ENCODE measurements around the gene VRK1.

Gene VRK1

GRCh38 chr14:96782436-96782835 lies 14.7 kb upstream of the VRK1 start:
- Histone ChIP-seq H3K4me3 (ENCODE audit: low read depth in 1 of 2, low read length in 2 of 2) (no peak overlapping the region), H3K4me2 (ENCODE audit: insufficient read depth, low read length) (no peak overlapping the region), H3K9me3 (ENCODE audit: insufficient read depth, low read length, severe bottlenecking) (no peaks in the 10 kb centered on the region), H3K79me2 (ENCODE audit: insufficient read depth, low read length) (no peaks in the 10 kb centered on the region), H3K36me3 (ENCODE audit: insufficient read depth, low read length) (no peaks in the 10 kb centered on the region), H3K9ac (ENCODE audit: low read depth, low read length) (no peak overlapping the region), H3K4me1 (ENCODE audit: insufficient read depth, low read length) (no peaks in the 10 kb centered on the region), H2AFZ (ENCODE audit: low read depth, low read length) (no peak overlapping the region), H3K27ac (ENCODE audit: low read length) (no peak overlapping the region), H4K20me1 (ENCODE audit: insufficient read depth, low read length) (no peaks in the 10 kb centered on the region), H3K27me3 (ENCODE audit: insufficient read depth, low read length, poor library complexity) (peaks cover 2% of the 10 kb centered on the region)
- ATAC-seq (ENCODE audit: insufficient read depth, low read depth): no peak
- DNase-seq: no peak
- TF ChIP-seq, protein P1, sequence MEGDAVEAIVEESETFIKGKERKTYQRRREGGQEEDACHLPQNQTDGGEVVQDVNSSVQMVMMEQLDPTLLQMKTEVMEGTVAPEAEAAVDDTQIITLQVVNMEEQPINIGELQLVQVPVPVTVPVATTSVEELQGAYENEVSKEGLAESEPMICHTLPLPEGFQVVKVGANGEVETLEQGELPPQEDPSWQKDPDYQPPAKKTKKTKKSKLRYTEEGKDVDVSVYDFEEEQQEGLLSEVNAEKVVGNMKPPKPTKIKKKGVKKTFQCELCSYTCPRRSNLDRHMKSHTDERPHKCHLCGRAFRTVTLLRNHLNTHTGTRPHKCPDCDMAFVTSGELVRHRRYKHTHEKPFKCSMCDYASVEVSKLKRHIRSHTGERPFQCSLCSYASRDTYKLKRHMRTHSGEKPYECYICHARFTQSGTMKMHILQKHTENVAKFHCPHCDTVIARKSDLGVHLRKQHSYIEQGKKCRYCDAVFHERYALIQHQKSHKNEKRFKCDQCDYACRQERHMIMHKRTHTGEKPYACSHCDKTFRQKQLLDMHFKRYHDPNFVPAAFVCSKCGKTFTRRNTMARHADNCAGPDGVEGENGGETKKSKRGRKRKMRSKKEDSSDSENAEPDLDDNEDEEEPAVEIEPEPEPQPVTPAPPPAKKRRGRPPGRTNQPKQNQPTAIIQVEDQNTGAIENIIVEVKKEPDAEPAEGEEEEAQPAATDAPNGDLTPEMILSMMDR (IDR thresholded peaks at IDR 0.05; ENCODE audit: borderline replicate concordance, extremely low read depth, low read length, poor library complexity, severe bottlenecking): no peak
- TF ChIP-seq EZH2 (IDR thresholded peaks at IDR 0.05; ENCODE audit: borderline replicate concordance, low read depth, low read length, severe bottlenecking): no peak

GRCh38 chr14:96783043-96783914 lies 13.9 kb upstream of the VRK1 start:
- H3K9ac ChIP-seq (ENCODE audit: low read depth, low read length): no peak overlapping the region

DNA sequence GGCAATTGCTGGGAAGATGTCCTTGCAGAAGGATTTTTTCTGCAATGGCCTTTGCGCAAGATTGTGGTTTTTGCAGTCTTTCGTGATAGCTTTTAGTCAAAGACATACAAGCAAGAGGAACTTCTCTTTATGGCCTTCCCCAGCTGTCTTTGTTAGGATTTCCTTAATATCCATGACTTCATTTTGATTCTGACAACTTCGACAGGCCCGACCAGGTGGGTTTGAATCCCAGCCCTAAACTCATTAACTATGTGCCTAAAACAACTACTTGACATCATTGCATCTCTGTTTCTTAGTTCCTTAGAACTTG lies 13.3 kb upstream of the VRK1 start:
- Histone ChIP-seq H4K20me1 (ENCODE audit: insufficient read depth, low read length) (no peaks in the 10 kb centered on the region), H3K9ac (ENCODE audit: low read depth, low read length) (no peak overlapping the region), H2AFZ (ENCODE audit: low read depth, low read length) (no peak overlapping the region), H3K79me2 (ENCODE audit: insufficient read depth, low read length) (no peaks in the 10 kb centered on the region), H3K4me1 (ENCODE audit: insufficient read depth, low read length) (no peaks in the 10 kb centered on the region), H3K4me2 (ENCODE audit: insufficient read depth, low read length) (no peak overlapping the region), H3K4me3 (ENCODE audit: low read depth in 1 of 2, low read length in 2 of 2) (no peak overlapping the region), H3K27ac (ENCODE audit: low read length) (no peak overlapping the region), H3K27me3 (ENCODE audit: insufficient read depth, low read length, poor library complexity) (peaks cover 2% of the 10 kb centered on the region), H3K9me3 (ENCODE audit: insufficient read depth, low read length, severe bottlenecking) (no peaks in the 10 kb centered on the region), H3K36me3 (ENCODE audit: insufficient read depth, low read length) (no peaks in the 10 kb centered on the region)
- DNase-seq: no peak
- ATAC-seq (ENCODE audit: insufficient read depth, low read depth): no peak
- TF ChIP-seq, protein P1 (IDR thresholded peaks at IDR 0.05; ENCODE audit: borderline replicate concordance, extremely low read depth, low read length, poor library complexity, severe bottlenecking): no peak
- no peak for TF ChIP-seq EZH2 (IDR thresholded peaks at IDR 0.05; ENCODE audit: borderline replicate concordance, low read depth, low read length, severe bottlenecking)

More at GRCh38 chr14:96783043-96783914, 13.9 kb upstream of the VRK1 start:
- Histone ChIP-seq H3K4me3 (ENCODE audit: low read depth in 1 of 2, low read length in 2 of 2) (no peak overlapping the region), H3K36me3 (ENCODE audit: insufficient read depth, low read length) (no peaks in the 10 kb centered on the region), H3K4me1 (ENCODE audit: insufficient read depth, low read length) (no peaks in the 10 kb centered on the region), H3K4me2 (ENCODE audit: insufficient read depth, low read length) (no peak overlapping the region), H4K20me1 (ENCODE audit: insufficient read depth, low read length) (no peaks in the 10 kb centered on the region), H3K27me3 (ENCODE audit: insufficient read depth, low read length, poor library complexity) (peaks cover 2% of the 10 kb centered on the region), H3K9me3 (ENCODE audit: insufficient read depth, low read length, severe bottlenecking) (no peaks in the 10 kb centered on the region), H2AFZ (ENCODE audit: low read depth, low read length) (no peak overlapping the region), H3K27ac (ENCODE audit: low read length) (no peak overlapping the region), H3K79me2 (ENCODE audit: insufficient read depth, low read length) (no peaks in the 10 kb centered on the region)
- DNase-seq (no peak), ATAC-seq (ENCODE audit: insufficient read depth, low read depth) (no peak)
- TF ChIP-seq, protein P1 (IDR thresholded peaks at IDR 0.05; ENCODE audit: borderline replicate concordance, extremely low read depth, low read length, poor library complexity, severe bottlenecking): no peak
- TF ChIP-seq EZH2 (IDR thresholded peaks at IDR 0.05; ENCODE audit: borderline replicate concordance, low read depth, low read length, severe bottlenecking): no peak

Measured in DND-41 (cell line).